Heart right ventricle (tissue), 16 donors: ENCODE data around the gene PUDP. TPM values are rescaled to one million over a fixed set of nuclear protein-coding genes. Genes with fewer than 3 reads are reported as not detected.

Experiments used
- ATAC-seq, 8 donors: fragments of 200-7000 bp; cut with Tn5 transposase; one replicate each; pipeline ENCODE4 v1.9.1; 2020; ENCODE audit warnings: mild to moderate bottlenecking in 8 of 8, moderate library complexity in 8 of 8, moderate number of reproducible peaks in 1 of 8
- DNase-seq, 2 donors: peaks; one replicate each; pipeline ENCODE4 v3.0.0-alpha.2; 2020
- H3K27ac ChIP-seq, 10 donors: fragments of 200-600 bp; sonication (generic) in 2 of 10; one replicate each; pipeline versions ENCODE4 v1.5.0 to v1.8.0; 2020 to 2022; ENCODE audit warnings: mild to moderate bottlenecking in 3 of 10
- H3K27me3 ChIP-seq, 7 donors: fragments of 200-600 bp; one replicate each; pipeline ENCODE4 v1.8.0; 2021 to 2022; ENCODE audit warnings: mild to moderate bottlenecking in 2 of 7
- H3K36me3 ChIP-seq, 9 donors: fragments of 200-600 bp; sonication (generic) in 1 of 9; one replicate each; pipeline versions ENCODE4 v1.5.0 to v1.8.0; 2020 to 2022; ENCODE audit warnings: mild to moderate bottlenecking in 2 of 9
- H3K4me1 ChIP-seq, 9 donors: fragments of 200-600 bp; sonication (generic) in 1 of 9; one replicate each; pipeline versions ENCODE4 v1.5.0 to v1.8.0; 2020 to 2022; ENCODE audit warnings: mild to moderate bottlenecking in 4 of 9
- H3K4me3 ChIP-seq, 10 donors: fragments of 200-600 bp; sonication (generic) in 2 of 10; one replicate each; pipeline versions ENCODE4 v1.5.0 to v1.8.0; 2020 to 2022; ENCODE audit warnings: mild to moderate bottlenecking in 7 of 10, moderate library complexity in 2 of 10
- H3K9me3 ChIP-seq, 11 donors: fragments of 200-600 bp in 10 of 11; sonication (generic) in 2 of 11; one replicate each; pipeline versions ENCODE4 v1.5.0 to v1.8.0; 2013 to 2022; ENCODE audit warnings: mild to moderate bottlenecking in 2 of 11, control low read depth in 1 of 11, moderate library complexity in 1 of 11
- CTCF ChIP-seq, 9 donors: fragments of 200-600 bp; sonication (generic) in 2 of 9; IDR thresholded peaks; one replicate each; pipeline versions ENCODE4 v1.5.0 to v1.8.0; 2021 to 2022; ENCODE audit warnings: antibody characterized with exemption in 9 of 9, mild to moderate bottlenecking in 5 of 9, moderate library complexity in 1 of 9
- WGBS, 2 donors: extraction: QIAGEN DNeasy Blood & Tissue Kit; methylation state at CpG; one replicate each; pipeline ENCODE4 v1.1.7; 2013; ENCODE audit warnings: inconsistent platforms in 1 of 2; 5-methylcytosine and 5-hydroxymethylcytosine counted together
- intact Hi-C, 10 donors: fragments of 100-400 bp; cut with DNase I; formaldehyde crosslinking; loops; one replicate each; pipeline versions ENCODE4 v1.11.1 to v1.14.2; 2022
- long read RNA-seq, 3 donors: library from polyadenylated mRNA; unstranded; transcript quantifications; one replicate each; pipeline ENCODE4 v2.0.0, GENCODE V29; 2020 to 2021
- polyA plus RNA-seq, 2 donors: library from polyadenylated mRNA; stranded (reverse); fragments of 200-250 nt; gene quantifications; one replicate each; pipeline ENCODE4 v1.2.3, GENCODE V29; 2013
- total RNA-seq, 10 donors: library from RNA; stranded (reverse); fragmentation: NEBNext Ultra II Directional in 3 of 10; extraction: Animal tissue kit (Norgen Biotek cat#: 25700) in 3 of 10; gene quantifications; one replicate each; pipeline versions ENCODE4 v1.2.1 to v1.2.4, GENCODE V29; 2021 to 2023
- donor health status: Arrhythmogenic right ventricular cardiomyopathy.
- donor health status: ischemic (EF 13 %, LVEDD 7.1; RV severe dilation, severe dysfunction).
- donor health status: healthy with polysubstance abuse.
- donor health status: DM: no; HTN: yes; CAD: no.
- donor health status: DM: no; HTN: no; CAD: no.
- donor health status: ischemic (EF 25% LVEDD 6.9; RV normal size, moderate dysfunction).
- donor health status: ischemic (EF 25% LVEDD 5.7; RV mildly dilated, moderate dysfunction).
- donor health status: healthy.
- donor health status: DM: yes; HTN: yes; CAD: no.
- donor health status: Ischemic cardiomyopathy.
- donor health status: ischemic (EF 35%, LVEDD 5.7; RV mildly dilated, moderate dysfunction).
- donor health status: nonischemic (EF 11% LVEDD 7.7; RV severe dilation, severe dysfunction).
- donor health status: DM: yes; HTN: yes; CAD: no.
- donor health status: PGD.
- donor health status: ischemic (EF 29% LVEDD 5.4; RV normal size, mild dysfunction).
- donor health status: nonischemic (EF 23%, LVEDD 6.1; RV moderate dilation, normal function).

PUDP gene
- total RNA-seq (10 to 100 TPM; 17.1 to 27.0 (median 22.9) TPM), polyA plus RNA-seq (10 to 100 TPM in 1 of 2 donors, 1 to 10 TPM in 1; 9.1 to 15.3 TPM)
- long read RNA-seq, donor 1, transcript PUDP-201 (4 exons, 2,140 nt), result major isoform, 22 of 33 reads
- long read RNA-seq, donor 1, partial matches to known transcripts, result 5 of 33 reads
- long read RNA-seq, donor 1, other reads (novel, unspliced or antisense), result 2 of 33 reads
- long read RNA-seq, donor 2, transcript PUDP-201 (4 exons, 2,140 nt), result major isoform, 25 of 38 reads
- long read RNA-seq, donor 2, partial matches to known transcripts, result 10 of 38 reads
- long read RNA-seq, donor 2, other reads (novel, unspliced or antisense), result 3 of 38 reads
- long read RNA-seq, donor 3, transcript PUDP-201 (4 exons, 2,140 nt), result major isoform, 59 of 73 reads
- long read RNA-seq, donor 3, partial matches to known transcripts, result 10 of 73 reads
- long read RNA-seq, donor 3, other reads (novel, unspliced or antisense), result 1 of 73 reads

GRCh38 chrX:7147978-7148854 is at the start of gene PUDP:
PUDP (minus strand) TSS chrX:7148153; CDS start chrX:7148113, 40 bp downstream.
- intact Hi-C loops, result loop anchor here in 1 of 10 donors (10.0 kb wide), 1 partner anchor 777 kb away; the partner anchor contains the start of gene PNPLA4
- 0% methylated on average over 33 to 76 of the region's 76 CpGs for WGBS, 2 donors
- peak in 7 of 9 donors; percentile 3 to 61 (median 30) for TF ChIP-seq CTCF (IDR thresholded peaks at IDR 0.05)

GRCh38 chrX:7194606-7195005 is 46.7 kb upstream of the PUDP start:
- TF ChIP-seq CTCF (IDR thresholded peaks at IDR 0.05), result no peak
- WGBS, 2 donors, result 96 to 98% methylated on average over 11 of the region's 11 CpGs
- Histone ChIP-seq H3K4me1 (no peaks in the 10 kb centered on the region), H3K9me3 (no peaks in the 10 kb centered on the region), H3K4me3 (no peak overlapping the region), H3K27ac (no peak overlapping the region), H3K36me3 (no peaks in the 10 kb centered on the region), H3K27me3 (no peaks in the 10 kb centered on the region)
- no peak for DNase-seq
- intact Hi-C loops, result no loop called here
- ATAC-seq, result no peak

More at GRCh38 chrX:7147978-7148854, at the start of gene PUDP:
- Histone ChIP-seq H3K9me3 (no peaks in the 10 kb centered on the region), H3K4me3 (peak within 1 kb of the TSS; percentile 67 to 91 (median 76)), H3K27me3 (no peaks in the 10 kb centered on the region), H3K27ac (peak within 1 kb of the TSS; percentile 77 to 97 (median 92)), H3K4me1 (peaks cover 0 to 31% (median 8%) of the 10 kb centered on the region in 9 donors), H3K36me3 (no peaks in the 10 kb centered on the region)
- peak; percentile 73 to 87 for DNase-seq
- ATAC-seq, result peak; percentile 96 to 99 (median 97)

- H3K4me1 ChIP-seq, result no peaks in the 10 kb centered on the region
- WGBS, 2 donors, result 96 to 98% methylated on average over 7 of the region's 7 CpGs
- no peaks in the 10 kb centered on the region for H3K27me3 ChIP-seq
- no peaks in the 10 kb centered on the region for H3K36me3 ChIP-seq
- no peak for ATAC-seq
- no peak overlapping the region for H3K27ac ChIP-seq
- no peak for TF ChIP-seq CTCF (IDR thresholded peaks at IDR 0.05)
- no peaks in the 10 kb centered on the region for H3K9me3 ChIP-seq
- DNase-seq, result no peak
- intact Hi-C loops, result no loop called here
- H3K4me3 ChIP-seq, result no peak overlapping the region
Measured at GRCh38 chrX:7192871-7193270, 44.9 kb upstream of the PUDP start.

GRCh38 chrX:7191681-7192110 is 43.7 kb upstream of the PUDP start:
- H3K4me1 ChIP-seq, result no peaks in the 10 kb centered on the region
- ATAC-seq (no peak), DNase-seq (no peak)
- H3K4me3 ChIP-seq, result no peak overlapping the region
- no peaks in the 10 kb centered on the region for H3K9me3 ChIP-seq
- no peaks in the 10 kb centered on the region for H3K27me3 ChIP-seq
- TF ChIP-seq CTCF (IDR thresholded peaks at IDR 0.05), result peak in 1 of 9 donors; percentile 22
- intact Hi-C loops, result no loop called here
- 93 to 100% methylated on average over 1 to 2 of the region's 2 CpGs for WGBS, 2 donors
- no peaks in the 10 kb centered on the region for H3K36me3 ChIP-seq
- H3K27ac ChIP-seq, result no peak overlapping the region
